MM.1S (cell line): ENCODE data around the gene GADD45B.

ENCODE experiments used
- DNase-seq: peaks from one replicate; pipeline ENCODE4 v3.0.0-alpha.2; 2015
- H2AFZ ChIP-seq: fragments of 300-600 bp; sonication (generic); 2 replicates; pipeline ENCODE4 v1.6.0; 2016; ENCODE audit warnings: antibody characterized with exemption, low read length
- H3F3A ChIP-seq: fragments of 300-600 bp; sonication (generic); 2 replicates; pipeline ENCODE4 v1.6.1; 2016; ENCODE audit warnings: mild to moderate bottlenecking, antibody characterized with exemption, low read length, moderate library complexity, mixed read lengths; ENCODE audit not compliant: insufficient read depth
- H3K27ac ChIP-seq: fragments of 300-600 bp; sonication (generic); 2 replicates; pipeline ENCODE4 v1.5.1; 2016; ENCODE audit warnings: mild to moderate bottlenecking, low read length
- H3K27me3 ChIP-seq: fragments of 300-600 bp; sonication (generic); replicated peaks from 2 replicates; pipeline ENCODE4 v1.6.0; 2016; ENCODE audit warnings: low read length; ENCODE audit not compliant: insufficient read depth
- H3K36me3 ChIP-seq: fragments of 300-600 bp; sonication (generic); replicated peaks from 2 replicates; pipeline ENCODE4 v1.6.1; 2016; ENCODE audit warnings: mild to moderate bottlenecking, low read length, mixed read lengths; ENCODE audit not compliant: insufficient read depth
- H3K4me1 ChIP-seq: fragments of 300-600 bp; sonication (generic); 2 replicates; pipeline ENCODE4 v1.6.1; 2016; ENCODE audit warnings: low read length, mixed read lengths
- H3K4me2 ChIP-seq: fragments of 300-600 bp; sonication (generic); 2 replicates; pipeline ENCODE4 v1.6.0; 2016; ENCODE audit warnings: low read depth, low read length
- H3K4me3 ChIP-seq: fragments of 300-600 bp; sonication (generic); 2 replicates; pipeline ENCODE4 v1.5.1; 2016; ENCODE audit warnings: low read length, mixed read lengths
- H3K79me2 ChIP-seq: fragments of 300-600 bp; sonication (generic); 2 replicates; pipeline ENCODE4 v1.6.1; 2016; ENCODE audit warnings: mixed run types, low read length, mixed read lengths
- H3K9ac ChIP-seq: fragments of 300-600 bp; sonication (generic); 2 replicates; pipeline ENCODE4 v1.6.1; 2016; ENCODE audit warnings: low read length, mixed read lengths
- H3K9me2 ChIP-seq: fragments of 300-600 bp; sonication (generic); replicated peaks from 2 replicates; pipeline ENCODE4 v1.6.1; 2016; ENCODE audit warnings: mild to moderate bottlenecking, low read length, mixed read lengths; ENCODE audit not compliant: insufficient read depth
- H3K9me3 ChIP-seq: fragments of 300-600 bp; sonication (generic); replicated peaks from 2 replicates; pipeline ENCODE4 v1.6.1; 2016; ENCODE audit warnings: mild to moderate bottlenecking, low read length, mixed read lengths; ENCODE audit not compliant: insufficient read depth
- H4K20me1 ChIP-seq: fragments of 300-600 bp; sonication (generic); 2 replicates; pipeline ENCODE4 v1.6.1; 2016; ENCODE audit warnings: mild to moderate bottlenecking, low read length, moderate library complexity, mixed read lengths; ENCODE audit not compliant: insufficient read depth
- CTCF ChIP-seq: fragments of 300-600 bp; sonication (generic); IDR thresholded peaks from 2 replicates; pipeline ENCODE4 v1.5.1; 2016; ENCODE audit warnings: antibody characterized with exemption, low read length, mixed read lengths
- EZH2 ChIP-seq: fragments of 300-600 bp; sonication (generic); optimal IDR thresholded peaks from 2 replicates; pipeline ENCODE3; 2017; ENCODE audit warnings: low read depth, mild to moderate bottlenecking, antibody characterized with exemption, low read length, mixed read lengths
- EZH2phosphoT487 ChIP-seq: fragments of 300-600 bp; sonication (generic); IDR thresholded peaks from 2 replicates; pipeline ENCODE4 v1.6.1; 2018; ENCODE audit warnings: antibody characterized with exemption, low read length

Gene GADD45B

GRCh38 chr19:2519482-2519881 is 43.6 kb downstream of the GADD45B start:
- Histone ChIP-seq H2AFZ (no peak overlapping the region), H3K9me2 (no peaks in the 10 kb centered on the region), H3F3A (no peaks in the 10 kb centered on the region), H3K36me3 (no peaks in the 10 kb centered on the region), H3K4me3 (no peak overlapping the region), H4K20me1 (no peaks in the 10 kb centered on the region), H3K27ac (no peak overlapping the region), H3K4me2 (no peak overlapping the region), H3K4me1 (no peaks in the 10 kb centered on the region), H3K9me3 (no peaks in the 10 kb centered on the region), H3K27me3 (no peaks in the 10 kb centered on the region), H3K9ac (no peak overlapping the region), H3K79me2 (no peaks in the 10 kb centered on the region)
- TF ChIP-seq EZH2phosphoT487 (no peak), EZH2 (no peak), CTCF (no peak)
- DNase-seq, result no peak

- Histone ChIP-seq H3K4me1 (no peaks in the 10 kb centered on the region), H3K36me3 (no peaks in the 10 kb centered on the region), H3K27me3 (no peaks in the 10 kb centered on the region), H3F3A (0 out of 2 replicates have a peak, but pooled peaks cover 4% of the 10 kb centered on the region), H2AFZ (no peak overlapping the region), H3K79me2 (no peaks in the 10 kb centered on the region), H3K27ac (no peak overlapping the region), H4K20me1 (no peaks in the 10 kb centered on the region), H3K4me2 (no peak overlapping the region), H3K9me2 (no peaks in the 10 kb centered on the region), H3K9me3 (no peaks in the 10 kb centered on the region), H3K4me3 (no peak overlapping the region), H3K9ac (no peak overlapping the region)
- DNase-seq, result no peak
- TF ChIP-seq CTCF (no peak), EZH2 (no peak), EZH2phosphoT487 (no peak)
Measured at GRCh38 chr19:2523630-2524311, 47.8 kb downstream of the GADD45B start.

- no peak for TF ChIP-seq EZH2phosphoT487
- no peak for TF ChIP-seq CTCF
- no peak for TF ChIP-seq EZH2
- Histone ChIP-seq H3K4me3 (no peak overlapping the region), H3K79me2 (no peaks in the 10 kb centered on the region), H3K27ac (no peak overlapping the region), H3K4me2 (no peak overlapping the region), H3K9me3 (no peaks in the 10 kb centered on the region), H3K4me1 (no peaks in the 10 kb centered on the region), H2AFZ (no peak overlapping the region), H3F3A (0 out of 2 replicates have a peak, but pooled peaks cover 4% of the 10 kb centered on the region), H3K9me2 (no peaks in the 10 kb centered on the region), H4K20me1 (no peaks in the 10 kb centered on the region), H3K36me3 (no peaks in the 10 kb centered on the region), H3K9ac (no peak overlapping the region), H3K27me3 (no peaks in the 10 kb centered on the region)
- no peak for DNase-seq
Measured at GRCh38 chr19:2524361-2524839, 48.5 kb downstream of the GADD45B start.
